Activated gamma-delta T cell treated with Interleukin-2 at 50 U/mL for 16 hours (primary cell): ENCODE measurements around the gene SYNM.
A peak's percentile ranks its signal among the peaks of the same experiment; 100 is the strongest.

Experiments used
- DNase-seq: peaks from one replicate; pipeline ENCODE4 v3.0.0-alpha.2; 2020

Gene SYNM

DNA sequence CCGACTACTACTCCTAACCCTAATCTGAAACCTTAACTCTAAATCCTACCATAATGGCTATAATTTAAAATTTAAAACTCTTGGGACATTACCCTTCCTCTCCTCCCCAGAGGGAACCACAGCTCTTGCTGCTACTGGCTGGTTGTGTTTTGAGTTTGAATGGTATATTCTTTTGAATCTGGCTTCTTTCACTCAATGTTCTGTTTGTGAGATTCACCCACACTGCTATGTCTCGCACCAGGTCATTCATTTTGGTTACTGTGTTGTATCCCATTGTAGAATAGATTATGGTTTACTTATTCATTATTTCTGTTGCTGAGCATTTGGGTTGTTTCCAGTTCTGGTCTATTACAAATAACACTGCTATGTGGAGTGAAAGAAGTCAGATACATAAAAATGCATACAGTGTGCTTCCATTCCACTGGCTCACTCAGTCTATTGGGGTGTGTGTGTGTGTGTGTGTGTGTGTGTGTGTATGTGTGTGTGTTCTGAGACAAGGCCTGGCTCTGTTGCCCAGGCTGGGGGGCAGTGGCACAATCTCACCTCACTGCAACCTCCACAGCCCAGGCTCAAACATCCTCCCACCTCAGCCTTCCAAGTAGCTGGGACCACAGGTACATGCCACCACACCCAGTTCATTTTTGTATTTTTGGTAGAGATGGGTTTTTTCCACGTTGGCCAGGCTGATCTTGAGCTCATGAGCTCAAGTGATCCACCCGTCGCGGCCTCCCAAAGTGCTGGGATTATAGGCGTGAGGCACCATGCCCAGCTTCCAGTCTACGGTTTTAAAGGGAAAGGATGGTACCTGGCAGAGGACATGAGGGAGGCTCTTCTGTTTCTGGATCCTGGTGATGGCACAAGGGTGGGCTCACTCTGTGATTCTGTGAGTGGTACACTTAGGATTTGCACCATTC lies 19.2 kb upstream of the SYNM start:
- DNase-seq = no peak

DNA sequence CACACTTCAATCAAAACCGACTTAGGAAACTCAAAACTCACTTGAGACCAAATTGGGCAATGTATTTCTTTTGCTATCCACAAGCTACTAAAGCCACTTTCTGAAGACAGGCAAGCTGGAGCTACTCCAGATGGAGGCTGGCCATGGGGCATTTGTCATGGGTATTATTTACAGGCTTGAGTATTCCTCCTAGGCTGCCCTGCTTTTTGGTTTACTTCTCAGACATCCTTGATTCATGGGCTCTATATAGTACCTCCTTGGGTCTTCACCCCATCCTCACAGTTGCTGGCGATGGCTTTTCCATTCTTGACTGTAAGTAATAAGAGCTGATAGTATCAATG lies 18.6 kb upstream of the SYNM start:
- DNase-seq = no peak

DNA sequence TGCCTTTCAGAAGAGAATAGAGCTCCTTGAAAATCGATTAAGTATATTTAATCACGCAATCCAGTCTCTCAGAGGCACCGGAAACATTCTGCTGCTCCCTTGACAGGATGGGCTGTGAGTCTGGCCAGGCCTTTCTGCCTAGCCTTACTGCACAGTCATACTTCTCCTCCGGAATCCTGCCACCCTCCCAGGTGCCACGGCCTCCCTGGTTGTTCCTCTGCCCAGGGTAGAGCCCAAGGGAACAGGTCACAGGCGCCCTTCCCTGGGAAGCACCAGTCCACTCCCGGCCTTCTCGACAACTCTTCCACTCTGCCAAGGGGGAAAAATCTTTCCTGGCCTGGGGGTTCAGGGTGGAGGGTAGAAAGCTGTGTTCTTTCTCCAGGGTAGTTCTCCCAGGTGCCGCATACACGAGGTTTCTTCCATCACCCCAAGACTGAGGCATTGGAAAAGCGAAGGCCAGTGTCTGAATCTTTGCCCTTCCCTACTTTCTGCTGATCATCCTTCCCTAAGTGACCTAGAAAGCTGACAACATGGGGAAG lies 17.4 kb upstream of the SYNM start:
- DNase-seq = no peak

DNA sequence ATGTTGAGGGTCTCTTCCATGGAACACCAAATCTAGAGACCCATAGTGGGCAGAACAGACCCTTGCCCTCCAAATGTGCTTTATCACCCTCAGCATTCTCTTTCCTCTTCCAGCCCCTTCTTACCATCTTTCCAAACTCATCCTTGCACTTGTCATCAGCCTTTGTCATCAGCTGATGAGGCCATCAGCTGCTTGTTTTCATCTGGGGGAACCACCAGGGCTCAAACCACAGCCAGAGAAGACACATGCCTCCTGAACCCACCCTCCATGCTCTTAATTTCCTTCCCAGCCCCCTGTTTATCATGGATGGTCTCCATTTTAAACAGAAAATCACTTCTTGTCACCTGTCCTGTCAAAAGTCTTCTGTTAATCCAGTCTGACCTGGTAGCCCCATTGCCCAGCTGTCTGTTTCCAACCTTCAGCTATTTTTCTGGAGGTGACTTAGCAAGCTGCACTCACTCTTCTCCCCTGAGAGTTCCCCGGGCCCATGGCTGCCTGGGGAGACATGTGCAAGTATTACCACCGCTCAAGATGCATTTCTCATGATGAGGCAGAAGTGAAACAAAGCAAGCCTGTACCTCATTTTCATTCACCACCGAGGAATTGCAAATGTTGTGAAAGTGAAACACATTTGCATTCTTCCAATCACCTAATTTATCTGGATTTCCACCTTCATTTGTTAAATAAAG lies 14.7 kb upstream of the SYNM start:
- no peak for DNase-seq

DNA sequence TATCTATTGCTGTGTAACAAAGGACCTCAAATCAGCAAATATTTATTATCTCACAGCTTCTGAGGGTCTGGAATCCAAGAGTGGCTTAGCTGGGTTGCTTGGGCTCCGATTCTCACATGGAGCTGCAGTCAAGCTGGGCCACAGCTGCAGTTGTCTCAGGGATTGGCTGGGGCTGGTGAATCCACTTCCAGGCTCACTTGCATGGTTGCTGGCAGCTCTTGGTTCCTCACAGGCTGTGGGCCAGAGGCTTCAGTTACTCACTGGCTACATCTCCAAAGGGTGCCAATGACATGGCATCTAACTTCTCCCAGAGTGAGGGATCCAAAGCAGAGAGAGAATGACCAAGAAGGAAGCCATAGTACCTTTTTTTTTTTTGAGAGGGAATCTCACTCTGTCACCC lies 13.9 kb upstream of the SYNM start:
- DNase-seq = no peak

DNA sequence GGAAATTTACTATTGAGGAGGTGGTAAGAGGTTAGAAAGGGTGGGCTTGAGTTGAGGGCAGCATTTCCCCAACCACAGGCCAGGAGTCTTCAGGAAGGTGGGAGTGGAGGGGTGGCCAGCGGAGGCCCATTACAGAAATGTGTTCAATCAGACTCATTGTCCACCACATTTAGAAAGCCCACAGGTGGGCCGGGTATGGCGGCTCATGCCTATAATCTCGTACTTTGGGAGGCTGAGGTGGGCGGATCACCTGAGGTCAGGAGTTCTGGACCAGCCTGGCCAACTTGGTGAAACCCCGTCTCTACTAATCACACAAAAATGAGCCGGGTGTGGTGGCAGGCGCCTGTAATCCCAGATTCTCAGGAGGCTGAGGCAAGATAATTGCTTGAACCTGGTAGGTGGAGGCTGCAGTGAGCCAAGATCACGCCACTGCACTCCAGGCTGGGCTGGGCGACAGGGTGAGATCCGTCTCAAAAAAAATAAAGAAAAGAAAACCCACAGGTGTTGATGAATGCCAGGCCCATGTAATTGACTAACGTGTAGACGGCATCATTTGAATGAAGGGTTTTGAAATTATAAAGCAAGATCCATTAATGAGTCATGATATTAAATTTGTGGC lies 12.2 kb upstream of the SYNM start:
- no peak for DNase-seq

DNA sequence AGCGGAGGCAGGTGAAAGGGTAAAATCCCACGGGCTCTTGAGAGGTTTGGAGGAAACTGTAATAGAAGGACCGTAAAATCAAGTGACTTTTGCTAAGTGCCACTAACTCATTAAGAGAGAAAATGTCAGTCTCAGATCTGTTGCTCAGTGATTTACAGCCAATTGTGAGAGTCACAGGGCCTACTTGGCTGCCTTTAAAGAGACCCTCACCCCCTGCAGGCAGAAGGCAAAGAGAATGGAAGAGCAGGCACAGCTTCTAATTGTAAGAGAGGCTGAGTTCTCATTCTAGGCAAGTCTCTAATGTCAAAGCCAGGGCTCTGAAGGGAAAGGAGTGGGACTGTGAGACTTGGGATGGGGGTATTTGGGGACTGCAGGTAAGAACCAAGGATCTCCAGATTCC lies 9.3 kb upstream of the SYNM start:
- no peak for DNase-seq

DNA sequence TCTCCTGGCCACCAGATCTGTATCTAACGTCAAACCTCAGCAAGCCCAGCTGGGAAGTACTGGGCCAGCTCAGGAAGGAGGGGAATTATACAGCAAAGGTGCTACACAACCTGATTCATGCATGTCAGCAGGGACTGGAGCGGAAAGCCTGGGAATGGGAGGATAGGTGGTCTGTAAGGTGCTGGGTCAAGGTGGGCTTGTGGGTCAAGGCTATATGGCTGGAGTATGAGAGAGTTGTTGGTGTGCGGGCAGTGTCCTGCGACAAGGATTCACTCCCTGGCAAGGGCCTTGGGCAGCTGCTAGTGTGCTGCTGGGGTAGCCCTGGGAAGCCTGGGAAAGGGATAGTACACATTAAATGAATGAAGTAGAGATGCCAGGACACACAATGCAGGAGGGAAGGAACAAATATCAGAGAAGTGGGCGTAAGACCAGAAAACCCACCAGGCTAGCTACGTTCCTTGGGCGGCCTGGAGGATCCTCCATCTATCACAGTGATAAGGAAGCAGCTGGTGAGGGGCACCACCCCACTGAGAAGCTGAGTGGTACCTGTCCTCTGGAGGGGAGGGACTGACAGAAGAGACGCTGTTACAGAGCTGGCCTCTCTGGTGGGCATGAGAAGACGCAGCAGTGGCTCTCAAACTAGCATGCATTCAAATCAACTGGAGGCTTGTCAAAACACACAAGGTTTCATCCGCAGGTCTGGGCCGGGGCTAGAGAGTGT lies 8.5 kb upstream of the SYNM start:
- no peak for DNase-seq

DNA sequence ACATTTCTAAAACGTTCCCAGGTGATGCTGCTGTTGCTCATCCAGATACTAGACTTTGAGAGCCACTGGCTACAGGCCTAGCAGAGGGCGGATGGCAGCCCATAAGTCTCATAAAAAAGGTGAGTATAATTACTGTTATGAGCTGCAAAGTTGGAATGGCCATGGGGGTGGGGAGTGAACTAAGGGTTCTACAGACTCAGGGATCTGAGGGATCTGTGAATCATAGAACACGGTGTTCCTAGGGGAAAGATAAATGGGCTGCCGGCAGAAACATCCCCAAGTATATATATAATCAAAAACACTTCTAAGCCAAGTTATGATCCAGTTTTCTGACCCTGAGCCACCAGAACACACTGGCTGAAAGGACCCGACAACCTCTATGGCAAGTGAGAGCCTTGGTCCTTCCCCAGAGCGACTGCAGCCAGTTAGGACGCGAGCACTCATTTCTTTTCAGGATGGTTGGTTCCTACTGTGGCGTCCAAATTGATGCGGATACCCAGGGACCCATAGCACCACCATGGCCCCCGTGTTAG lies 7.9 kb upstream of the SYNM start:
- DNase-seq = no peak

DNA sequence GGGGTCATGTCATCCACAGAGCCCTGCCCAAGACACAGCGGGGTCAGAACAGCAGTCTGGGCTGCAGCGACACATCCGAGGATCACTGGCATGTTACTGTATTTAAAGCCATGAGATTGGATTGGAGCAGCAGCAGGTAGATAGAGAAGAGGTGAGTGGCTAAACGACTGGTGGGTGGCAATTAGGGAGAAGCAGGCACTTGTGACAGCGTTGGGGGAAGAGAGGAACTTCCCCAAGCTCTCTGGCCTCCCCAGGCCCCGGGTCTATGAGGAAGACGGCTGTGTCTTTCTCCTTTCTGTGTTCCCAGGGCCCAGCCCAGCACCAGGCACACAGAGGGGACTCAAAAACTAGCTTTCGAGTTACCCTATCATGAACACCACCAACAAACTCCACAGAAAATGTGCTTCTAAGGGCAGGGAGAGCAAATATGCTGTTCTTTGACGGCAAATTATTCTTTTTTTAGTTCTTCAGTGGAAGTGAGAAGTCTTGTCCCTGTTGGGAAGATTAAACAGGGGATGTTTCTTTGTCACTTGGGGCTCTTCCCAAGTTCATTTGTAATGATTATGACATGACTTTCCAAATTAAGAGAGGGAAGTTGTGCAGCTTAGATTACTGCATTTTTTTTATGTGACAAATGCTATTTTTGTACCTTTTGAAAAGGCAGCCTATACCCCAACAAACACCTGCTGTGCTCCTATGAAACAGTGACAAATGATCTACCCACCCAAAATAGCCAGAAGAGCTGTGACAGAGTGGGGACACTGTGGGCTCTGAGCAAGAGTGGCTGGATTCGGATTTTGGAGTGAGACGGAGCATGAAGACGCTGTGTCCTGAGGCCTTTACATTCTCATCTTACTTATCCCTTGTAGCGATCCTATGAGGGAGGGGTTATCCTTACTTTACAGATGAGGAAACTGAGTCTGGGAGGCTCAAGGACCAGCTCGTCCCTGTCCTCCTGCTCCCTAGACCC lies 7.2 kb upstream of the SYNM start:
- no peak for DNase-seq

DNA sequence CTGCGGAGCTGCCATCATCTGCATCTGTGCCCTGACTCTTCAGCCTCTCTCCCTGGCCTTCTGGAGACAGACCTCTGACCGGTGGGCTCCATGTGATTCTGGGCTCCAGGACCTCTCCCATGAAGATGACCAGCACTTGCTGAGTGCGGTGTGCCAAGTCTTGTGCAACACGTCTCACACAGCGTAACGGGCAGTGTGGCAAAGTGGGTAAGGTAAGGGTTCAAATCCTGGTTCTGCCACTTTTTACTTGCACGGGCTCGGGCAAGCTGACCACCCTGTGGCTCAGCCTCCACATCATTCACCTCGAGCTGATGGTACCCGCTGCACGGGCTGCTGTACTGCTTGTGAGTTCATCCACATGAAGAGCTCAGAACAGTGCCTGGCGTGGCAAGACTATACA lies 6.5 kb upstream of the SYNM start:
- no peak for DNase-seq

DNA sequence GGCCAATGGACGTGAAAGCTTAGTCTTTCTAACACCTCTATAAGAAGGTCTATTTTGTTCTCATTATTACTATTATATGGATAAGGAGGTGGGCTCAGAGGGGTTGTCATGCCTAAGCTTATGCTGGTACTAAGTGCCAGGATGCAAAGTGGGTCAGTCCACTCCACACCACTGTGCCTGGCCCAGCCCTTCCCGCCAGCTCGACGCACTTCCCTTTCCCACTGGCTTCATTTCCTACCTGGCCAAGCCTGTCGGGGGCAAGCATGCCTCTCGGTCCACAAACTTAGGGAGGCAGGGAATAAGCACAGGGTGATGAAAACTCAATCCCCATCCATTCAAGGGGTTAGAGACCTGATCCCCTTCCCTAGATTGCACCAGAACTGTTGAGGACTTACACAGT lies 5.9 kb upstream of the SYNM start:
- no peak for DNase-seq

DNA sequence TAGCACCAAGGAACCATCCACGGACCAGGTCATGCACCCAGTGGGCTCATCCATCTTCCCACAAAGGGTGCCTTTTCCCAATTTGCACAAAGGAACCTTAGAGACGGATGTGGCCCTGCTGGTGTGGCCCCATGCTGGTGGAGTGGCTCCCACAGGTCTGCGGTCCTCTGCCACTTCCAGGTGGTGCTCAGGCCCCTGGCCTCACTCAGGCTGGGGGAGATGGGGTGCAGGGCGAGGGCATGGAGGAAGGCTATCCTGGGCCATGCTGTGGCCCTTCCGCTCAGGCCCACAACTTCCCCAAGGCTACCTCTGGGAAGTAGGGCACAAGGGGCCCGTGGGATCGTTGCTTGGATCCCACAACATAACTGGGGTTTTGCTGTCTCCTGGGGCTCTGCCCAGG lies 5.2 kb upstream of the SYNM start:
- no peak for DNase-seq

DNA sequence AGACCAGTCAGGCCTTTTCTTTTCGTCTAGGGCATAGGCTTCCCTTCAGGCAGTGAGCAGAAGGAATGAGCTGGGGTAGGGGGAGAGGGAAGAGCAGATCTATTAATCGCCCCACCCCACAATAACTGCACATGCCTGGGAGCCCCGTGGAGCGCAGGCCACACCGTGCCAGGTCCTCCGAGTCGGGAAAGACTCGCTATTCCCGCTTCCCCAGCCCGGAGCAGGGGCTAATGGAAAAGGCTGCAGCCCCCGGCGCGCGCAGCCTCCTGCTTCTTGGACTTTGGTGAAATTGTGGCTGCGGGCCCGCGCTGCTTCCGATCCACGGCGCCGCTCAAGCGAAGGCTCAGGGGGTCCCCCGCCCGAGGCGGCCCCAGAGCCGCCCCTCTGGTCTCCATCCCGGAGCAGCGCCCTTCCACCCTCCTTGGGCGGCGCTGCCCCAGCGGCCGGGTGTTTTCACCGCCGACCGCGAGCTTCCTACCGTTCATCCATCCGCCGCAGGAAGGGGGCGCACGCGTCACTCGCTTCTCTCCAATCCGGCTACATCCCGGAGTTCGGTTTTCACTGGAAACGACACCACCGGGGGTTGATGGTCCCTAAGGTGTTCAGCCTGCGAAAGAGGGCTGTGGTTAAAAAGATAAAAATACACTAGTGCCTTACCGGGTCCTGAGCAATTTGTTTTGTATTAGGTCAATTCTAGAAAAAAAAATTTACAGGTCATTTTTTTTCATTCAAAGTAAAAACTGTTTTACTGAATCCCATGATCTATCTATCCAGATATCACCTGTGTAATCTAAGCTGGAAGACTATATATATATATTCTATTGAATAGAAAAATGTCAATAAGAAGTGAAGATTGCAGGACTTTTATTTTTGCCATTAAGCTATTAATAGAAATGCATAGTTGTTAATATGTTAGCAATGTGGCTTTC lies 4.4 kb upstream of the SYNM start:
- DNase-seq = peak; percentile 38

DNA sequence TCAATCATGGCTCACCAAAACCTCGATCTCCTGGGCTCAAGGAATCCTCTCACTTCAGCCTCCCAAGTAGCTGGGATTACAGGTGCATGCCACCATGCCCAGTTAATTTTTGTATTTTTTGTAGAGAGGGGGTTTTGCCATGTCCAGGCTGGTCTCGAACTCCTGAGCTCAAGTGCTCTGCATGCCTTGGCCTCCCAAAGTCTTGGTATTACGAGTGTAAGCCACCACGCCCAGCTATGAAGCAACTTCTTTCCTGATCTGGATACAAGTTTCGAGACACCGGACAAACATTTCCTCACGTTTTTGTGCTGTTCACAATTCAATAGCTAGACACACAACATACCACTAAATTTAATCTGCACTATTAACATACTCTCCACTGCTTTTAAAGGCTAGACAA lies 3.4 kb upstream of the SYNM start:
- no peak for DNase-seq

DNA sequence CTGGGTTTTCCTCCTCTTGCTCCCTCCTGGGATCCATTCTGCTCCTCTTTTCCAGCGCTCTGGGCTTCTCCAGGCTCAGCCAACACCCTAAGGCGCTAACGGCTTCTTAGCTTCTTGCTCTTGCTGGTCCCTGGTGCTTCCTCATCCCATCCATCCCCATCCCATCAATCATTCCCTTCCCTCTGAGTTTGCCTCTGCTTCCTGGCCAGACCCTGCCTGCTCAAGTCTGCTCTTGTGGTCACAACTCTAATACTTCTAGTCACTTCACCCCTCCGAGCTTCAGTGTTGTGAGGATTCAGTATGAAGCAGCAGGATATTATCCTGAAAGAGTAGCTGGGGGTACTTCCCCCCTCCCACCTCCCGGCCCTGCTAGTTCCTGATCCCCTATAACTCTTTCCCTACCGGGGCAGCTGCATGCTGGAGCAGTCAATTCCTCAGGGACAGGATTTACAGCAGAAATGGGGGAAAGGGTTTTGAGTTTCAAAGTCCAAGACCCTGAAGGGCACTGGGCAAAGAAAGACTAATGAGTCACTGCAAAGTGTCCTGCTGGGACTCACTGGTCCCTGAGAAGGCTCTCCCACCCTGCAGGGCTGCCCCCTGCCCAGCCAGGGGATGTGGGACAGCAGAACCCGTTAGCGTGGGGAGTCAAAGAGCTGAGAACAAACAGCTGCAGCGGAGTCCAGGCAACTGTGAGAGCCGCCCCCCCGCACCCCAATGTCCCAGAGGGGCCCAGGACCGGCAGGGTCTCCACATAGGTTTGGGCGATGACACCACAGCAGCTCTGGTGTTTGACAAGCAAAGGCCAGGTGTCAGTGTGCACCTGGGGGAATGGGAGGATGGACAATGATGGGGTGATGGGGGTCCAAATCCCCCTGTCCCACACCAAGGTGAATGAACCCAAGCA lies 2.3 kb upstream of the SYNM start:
- DNase-seq = no peak

DNA sequence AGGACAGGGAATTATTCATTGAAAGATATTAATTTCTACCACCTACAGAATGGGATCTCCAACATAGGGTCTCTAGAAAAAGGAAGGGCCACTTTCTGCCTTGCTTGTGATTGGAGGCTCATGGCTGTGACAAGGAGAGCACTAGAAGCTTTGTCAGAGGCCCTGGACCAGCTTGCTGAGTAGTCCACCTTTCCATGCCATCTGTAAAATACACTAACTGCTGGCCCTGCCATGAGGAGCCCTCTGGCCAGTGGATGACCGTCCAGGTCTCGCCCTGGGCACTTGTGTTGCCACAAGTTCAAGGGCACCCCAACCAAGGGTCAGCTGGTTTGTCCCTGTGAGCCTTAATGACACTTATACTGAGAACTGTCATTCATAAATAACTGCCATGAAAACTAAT lies 1.6 kb upstream of the SYNM start:
- no peak for DNase-seq

DNA sequence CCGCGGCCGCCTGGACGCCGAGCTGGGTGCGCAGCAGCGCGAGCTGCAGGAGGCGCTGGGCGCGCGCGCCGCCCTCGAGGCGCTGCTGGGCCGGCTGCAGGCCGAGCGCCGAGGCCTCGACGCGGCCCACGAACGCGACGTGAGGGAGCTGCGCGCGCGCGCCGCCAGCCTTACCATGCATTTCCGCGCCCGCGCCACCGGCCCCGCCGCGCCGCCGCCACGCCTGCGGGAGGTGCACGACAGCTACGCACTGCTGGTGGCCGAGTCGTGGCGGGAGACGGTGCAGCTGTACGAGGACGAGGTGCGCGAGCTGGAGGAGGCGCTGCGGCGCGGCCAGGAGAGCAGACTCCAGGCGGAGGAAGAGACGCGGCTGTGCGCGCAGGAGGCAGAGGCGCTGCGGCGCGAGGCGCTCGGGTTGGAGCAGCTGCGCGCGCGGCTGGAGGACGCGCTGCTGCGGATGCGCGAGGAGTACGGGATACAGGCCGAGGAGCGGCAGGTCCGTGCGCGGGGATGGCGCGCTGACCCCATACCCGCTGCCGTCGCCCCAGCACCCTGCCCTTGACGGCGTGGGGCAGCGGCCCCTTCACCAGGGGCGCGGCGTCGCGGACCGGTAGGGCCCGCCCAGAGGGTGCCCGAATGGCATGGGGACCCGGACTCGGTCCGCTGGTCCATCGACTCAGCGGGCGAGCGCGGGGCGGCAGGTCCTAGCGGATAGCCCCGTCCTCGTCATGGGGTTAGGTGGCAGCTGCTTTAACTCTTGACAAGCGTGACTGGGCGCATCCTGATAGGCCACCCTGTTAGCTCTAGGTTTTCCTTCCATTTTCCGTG lies 848 bp downstream of the SYNM start:
- DNase-seq = peak; percentile 9
